HG03520 (cell line): ENCODE data around the gene TMEM132C.

ENCODE experiments used
- ATAC-seq: cut with Tn5 transposase; IDR thresholded peaks from one replicate; pipeline ENCODE4 v1.9.1; 2021; ENCODE audit warnings: mild to moderate bottlenecking, moderate library complexity; ENCODE audit not compliant: unreplicated experiment

TMEM132C gene

DNA sequence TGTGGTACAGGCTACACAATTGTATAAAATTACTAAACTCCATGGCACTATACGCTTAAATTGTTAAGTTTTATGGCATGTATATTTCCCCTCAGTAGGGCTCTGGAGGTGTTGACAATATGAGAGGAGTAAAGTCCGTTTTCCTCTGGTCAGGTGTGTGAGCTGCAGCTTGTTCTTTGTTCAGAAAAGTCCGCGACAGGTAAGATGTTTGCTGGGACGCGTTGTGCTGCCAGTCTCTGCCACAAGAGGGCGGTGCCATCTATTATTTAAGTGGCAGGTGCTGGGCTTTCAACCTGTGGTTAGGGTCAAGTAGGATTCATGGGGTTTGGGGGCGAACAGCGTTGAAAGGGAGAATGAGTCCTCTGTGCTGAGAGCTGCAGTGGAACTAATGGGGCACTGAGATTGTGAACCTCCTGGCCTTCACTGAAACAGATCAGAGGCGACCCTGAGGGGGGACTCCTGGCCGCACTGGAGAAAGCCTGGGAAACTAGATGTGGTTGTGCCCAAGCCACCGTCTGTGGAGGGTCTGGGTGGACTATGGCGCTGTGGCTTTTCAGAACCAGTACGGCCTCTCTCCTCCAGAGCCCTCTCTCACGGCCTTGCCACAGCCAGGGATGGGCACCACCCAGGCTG, 377.8 kb downstream of the TMEM132C start:
- ATAC-seq = no peak

DNA sequence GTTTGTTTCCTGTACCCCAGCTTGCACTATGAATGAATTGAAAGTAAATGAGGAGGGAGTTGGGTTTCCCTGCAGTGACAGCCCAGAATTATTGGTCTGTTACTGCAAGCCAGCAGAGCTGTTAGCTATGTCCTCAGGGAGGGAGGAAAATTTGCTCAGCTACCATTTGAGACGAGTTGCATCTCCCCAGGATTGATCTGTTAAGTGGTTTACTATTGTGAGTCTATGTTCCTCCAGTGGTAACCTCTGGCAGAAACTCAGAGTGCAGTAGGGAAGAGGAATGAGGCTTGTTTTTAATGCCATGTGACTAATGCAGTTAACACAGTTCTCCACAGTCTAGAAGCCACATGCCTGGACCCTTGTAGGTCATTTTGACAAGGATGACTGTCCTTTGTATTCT, 382.9 kb downstream of the TMEM132C start:
- ATAC-seq = no peak

DNA sequence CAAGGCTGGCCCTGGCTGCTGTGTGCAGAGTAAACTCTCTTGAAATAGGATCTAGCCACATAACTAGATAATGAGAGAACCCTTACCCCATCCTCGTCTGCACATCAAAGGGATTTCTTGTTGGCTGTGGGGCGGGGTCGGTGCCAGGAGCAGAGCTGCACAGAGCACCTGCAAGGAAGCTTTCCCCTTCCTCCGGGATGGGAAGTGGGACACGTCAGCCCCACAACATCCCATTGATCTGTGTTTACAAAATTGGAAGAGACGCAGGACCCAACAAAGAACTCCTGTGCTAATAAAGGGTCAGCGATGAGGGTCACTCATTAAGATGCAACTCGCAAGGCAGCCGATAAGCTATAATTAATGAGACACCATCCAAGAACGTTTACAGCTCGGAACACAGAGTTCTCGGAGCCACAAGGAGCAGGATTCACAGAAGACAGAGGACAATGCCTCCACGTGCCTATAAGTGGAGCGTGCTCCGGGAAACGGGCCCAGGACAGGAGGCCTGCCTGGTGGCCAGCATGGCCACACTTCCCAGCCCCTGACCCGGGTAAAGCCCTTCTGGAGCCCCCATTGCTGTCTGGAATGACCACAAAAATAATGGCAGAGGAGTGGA, 385.3 kb downstream of the TMEM132C start:
- ATAC-seq = no peak

DNA sequence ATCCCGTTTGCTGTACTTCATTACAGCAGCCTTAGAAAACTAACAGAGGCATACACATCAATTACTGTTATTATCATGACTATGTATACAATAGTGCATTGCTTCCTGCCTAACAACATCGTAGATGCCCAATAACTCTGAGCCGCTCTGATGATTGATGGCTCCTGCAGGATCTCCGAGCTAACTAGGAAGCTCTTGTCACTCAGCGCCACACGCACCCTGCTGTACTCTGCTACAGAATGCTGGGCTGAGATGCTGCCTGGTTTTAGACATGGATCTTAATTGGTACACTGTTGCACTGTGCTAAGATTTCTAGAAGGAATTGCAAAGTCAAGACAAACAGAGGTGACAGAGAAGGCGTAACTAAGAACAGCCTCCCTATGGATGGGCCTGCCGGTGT, 387.5 kb downstream of the TMEM132C start:
- no peak for ATAC-seq

DNA sequence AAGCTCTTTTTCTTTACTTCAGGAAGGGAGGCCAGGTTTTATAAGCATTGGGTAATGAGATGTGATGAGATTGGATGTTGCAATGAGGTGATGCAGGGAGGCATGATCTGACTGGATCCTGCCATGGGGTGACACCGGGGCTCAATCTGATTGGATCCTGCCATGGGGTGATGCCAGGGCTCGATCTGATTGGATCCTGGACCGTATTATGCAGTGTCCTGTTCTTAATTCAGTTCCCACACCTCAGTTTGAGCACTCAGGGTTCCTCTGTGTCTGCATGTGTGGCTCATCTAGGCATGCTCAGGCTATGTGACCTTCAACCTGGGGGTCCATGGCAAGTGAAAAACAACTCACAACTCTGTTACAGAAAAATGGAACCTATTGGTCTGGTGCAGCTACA, 390.4 kb downstream of the TMEM132C start:
- ATAC-seq = no peak

DNA sequence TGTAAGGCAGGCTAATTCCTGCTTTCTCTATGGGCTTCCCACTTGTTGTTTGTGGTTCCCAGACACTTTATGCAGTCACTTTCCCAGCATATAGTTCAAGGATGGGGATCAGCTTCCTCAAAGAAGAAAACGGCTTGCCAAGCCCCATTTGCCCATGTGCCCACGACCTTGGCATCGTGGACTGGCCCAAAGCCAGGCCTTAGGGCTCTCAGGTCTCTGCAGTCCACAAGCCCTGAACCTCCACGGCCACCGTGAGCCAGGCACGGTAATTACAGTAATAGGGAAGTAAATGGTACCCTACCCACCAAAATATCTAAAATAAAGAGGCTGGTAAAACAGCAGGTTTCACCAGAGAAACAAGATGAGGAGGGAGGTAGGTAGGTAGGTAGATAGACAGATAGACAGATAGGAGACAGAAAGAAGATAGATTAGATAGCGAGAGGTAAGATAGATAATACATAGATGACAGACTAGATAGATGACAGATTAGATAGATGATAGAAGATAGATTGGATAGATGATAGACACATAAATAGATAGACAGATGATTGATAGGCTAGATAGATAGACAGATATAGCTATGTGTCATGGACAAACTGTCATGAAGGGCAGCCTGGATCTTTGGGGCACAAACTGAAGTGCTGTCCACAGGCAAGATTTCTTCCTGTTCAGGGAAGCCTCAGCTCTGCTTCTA, 393.7 kb downstream of the TMEM132C start:
- ATAC-seq = no peak

DNA sequence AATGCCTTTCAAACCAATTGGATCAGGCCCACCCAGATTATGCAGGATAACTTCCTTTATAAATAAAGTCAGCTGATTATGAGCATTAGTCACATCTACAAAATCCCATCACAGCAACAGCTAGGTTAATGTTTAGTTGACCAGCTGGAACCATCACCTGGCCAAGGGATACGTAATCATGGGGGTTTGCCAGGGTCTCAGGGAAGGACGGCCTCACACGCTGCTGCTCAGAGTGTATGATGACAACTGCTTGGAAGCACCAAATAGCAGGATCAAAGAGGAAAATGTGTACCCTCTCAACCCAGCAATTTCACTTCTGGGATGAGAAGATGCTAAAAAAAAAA, 394.2 kb downstream of the TMEM132C start:
- ATAC-seq = no peak

DNA sequence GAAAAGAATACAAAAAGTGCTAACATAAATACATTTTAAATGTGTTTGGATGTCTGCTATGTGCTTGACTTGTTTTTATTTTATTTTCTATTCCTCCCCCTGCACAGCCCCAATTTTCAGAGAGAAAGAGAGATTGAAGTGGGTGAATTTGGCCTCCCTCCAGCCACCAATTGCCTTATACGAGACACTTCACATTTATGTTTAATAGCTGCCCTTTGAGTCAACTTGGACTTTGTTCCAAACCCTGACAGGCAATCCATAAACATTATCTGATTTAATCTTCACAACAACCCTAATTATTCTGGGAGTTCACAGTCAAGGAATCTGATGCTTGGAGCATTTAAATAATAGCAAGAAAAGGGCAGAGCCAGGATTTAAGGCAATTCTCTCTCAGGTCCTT, 395.1 kb downstream of the TMEM132C start:
- ATAC-seq = no peak

DNA sequence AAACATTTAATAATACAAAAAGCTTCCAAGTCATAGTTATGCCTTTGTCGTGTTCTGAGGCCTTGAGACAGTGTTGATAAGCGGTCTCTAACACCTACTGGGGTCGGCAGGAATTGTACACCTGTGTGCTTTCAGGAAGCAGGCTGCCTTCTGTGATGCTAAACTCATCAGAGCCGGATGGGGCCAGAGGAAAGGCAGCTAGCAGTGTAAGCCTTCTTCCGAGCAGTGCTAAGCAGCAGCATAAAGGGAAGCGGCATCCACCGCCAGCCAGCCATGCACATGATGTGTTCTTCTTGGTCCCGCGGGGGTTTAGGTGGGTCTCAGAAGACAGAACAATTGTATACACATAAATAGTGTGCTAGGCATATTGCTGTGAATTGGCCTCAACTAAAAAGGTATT, 397.5 kb downstream of the TMEM132C start:
- ATAC-seq = no peak

DNA sequence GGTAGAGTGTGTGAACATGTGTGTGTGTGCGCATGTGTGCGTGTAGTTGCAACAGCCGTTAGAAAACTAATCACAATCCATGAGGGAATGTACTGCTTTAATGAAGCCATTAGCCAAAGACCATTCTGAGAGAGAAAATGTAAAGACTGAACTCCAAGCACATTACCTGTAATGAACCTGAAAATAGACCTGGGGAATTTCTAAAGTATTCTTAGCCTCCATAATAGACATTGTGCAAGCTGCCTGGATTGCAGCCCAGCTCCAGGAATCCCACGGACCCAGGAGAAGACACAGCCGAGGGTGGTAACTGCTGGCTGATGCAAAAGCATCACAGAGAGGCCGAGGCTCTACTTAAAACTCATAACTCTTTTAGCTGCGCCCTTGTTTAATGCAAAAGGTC, 400.2 kb downstream of the TMEM132C start:
- no peak for ATAC-seq

DNA sequence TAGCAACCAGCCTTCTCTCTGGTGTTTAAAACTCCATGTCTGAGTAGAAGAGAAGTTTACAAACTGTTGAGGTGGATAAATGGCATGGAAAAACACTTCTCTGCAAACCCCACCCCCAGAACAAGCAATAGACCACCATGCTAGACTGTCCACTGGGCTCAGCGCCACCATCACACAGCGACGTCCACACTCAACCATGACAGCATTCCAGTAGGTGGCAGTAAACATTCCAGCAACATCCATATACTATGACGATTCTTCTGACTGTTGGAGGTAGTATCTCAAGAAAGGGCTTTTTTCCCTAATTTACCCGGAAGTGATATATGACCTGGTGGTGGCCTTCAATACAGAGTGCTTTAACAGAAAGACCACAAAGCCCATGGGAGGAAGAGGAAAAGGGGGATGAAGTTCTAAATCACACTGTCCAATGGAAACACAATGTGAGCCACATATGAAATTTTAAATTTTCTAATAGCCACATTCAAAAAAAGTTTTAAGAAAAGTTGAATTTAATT, 404.6 kb downstream of the TMEM132C start:
- ATAC-seq = no peak

DNA sequence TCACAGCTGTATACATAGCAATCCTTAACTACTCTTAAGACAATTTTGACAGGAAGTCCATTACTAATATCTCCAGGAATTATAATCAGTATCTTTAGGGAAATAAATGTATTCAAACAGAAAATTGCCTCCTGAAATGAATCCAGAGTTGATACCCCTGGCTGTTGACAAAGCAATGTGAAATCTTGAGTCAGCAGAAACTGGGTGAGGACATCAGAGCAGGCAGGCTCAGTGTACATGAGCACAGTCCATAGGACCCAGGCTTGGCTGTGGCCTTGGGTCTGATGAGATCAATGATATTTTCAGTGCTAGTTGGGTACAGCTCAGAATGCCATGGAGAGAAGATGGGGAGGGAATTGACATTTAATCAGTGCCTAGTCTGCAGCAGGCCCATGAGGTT, 405.5 kb downstream of the TMEM132C start:
- no peak for ATAC-seq

DNA sequence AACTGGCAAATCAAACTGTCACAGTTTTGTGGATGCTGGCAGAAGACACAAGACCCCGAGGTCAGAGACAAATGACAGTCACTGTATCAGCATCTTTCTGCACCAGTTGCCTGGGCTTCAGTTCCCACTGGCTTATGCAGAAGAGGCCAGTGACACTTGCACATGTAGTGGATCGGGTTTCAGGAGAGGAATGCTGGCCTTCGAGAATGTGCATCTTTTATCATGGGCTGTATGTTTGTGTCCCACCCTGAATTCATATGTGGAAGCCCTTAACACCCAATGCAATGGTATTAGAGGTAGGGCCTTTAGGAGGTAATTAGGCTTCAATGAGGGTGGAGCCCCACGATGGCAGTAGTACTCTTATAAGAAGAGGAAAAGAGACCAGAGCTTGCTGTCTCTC, 405.9 kb downstream of the TMEM132C start:
- no peak for ATAC-seq

DNA sequence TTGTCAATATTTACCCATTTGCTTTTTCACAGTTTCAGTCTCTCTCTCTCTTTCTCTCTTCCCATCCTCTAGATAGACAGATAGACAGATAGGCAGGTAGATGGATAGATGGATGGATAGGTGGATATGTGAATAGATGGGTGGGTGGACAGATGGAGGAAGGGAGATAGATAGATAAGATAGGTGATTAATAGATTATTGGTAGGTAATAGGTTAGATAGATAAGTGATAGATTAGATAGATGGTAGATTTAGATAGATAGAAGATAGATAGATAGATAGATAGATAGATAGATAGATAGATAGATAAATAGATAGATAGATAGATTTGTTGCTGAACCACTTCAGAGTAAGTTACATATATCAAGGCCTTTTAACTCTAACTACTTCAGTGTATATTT, 408.6 kb downstream of the TMEM132C start:
- ATAC-seq = no peak

DNA sequence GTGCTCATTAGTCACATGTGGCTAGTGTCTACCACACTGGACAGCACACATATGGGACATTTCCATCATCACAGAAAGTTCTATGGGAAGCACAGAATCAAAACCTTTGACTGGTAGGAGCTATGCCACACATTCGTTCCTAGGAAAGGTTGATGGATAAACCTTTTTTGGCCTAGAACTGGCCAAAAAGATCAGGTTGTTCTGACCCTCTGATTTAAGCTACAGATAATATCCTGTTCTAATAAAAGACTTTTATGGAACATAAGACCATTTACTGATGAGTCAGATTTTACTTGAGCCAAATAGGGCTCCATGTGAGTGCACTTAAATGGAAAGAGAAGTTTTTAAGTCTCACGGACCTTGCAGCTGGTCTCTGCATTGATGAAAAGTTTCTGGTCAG, 413.6 kb downstream of the TMEM132C start:
- no peak for ATAC-seq

DNA sequence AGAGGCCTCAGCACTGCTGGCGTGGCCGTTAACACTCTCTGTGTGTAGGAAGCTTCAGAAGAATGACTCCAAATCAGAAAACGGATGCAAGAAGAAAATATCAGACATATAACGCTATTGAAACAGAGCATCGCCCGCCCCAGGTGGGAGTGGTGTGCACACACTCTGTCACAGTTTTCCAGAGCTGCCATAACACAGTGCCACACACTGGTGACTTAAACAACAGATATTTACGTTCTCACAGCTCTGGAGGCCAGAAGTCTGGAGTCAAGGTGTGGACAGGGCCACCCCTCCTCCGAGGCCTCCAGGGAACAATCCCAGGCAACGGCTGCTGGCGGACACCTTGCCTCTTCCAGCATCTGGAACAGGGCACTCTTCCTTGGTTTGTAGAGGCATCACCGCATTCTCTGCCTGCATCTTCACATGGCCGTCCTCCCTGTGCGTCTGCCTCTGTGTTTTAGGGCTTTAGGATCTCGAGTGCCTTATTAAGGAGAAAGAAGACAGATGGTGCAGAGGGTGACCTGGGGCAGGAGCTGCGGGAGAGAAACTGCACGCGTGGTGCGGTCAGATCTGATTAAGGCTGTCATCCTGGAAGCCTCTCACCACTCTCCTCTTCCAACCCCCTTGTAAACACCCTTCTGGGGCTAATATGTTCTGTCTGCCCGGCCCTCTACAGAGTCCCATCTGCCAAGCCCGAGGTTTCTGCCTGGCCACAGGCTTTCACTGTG, 415.7 kb downstream of the TMEM132C start:
- no peak for ATAC-seq

DNA sequence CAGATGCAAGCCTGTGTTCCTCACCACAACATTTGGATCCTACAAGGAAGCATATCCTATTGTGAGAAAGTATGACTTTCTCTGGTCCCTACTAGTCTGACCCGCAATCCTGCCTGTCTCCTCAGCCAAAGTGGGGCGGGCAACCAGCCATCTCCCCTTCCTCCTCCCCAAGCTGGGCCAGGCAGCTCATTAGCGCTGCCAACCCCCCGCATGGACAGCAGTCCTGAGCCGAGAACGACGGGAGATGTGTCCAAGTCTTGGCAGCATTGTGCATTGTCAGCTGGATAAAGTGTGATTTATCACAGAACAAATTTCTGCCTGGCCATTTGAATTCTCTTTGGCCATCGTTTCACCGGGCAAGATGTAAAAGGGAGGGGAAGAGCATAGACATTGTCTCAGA, 417.4 kb downstream of the TMEM132C start:
- ATAC-seq = no peak

DNA sequence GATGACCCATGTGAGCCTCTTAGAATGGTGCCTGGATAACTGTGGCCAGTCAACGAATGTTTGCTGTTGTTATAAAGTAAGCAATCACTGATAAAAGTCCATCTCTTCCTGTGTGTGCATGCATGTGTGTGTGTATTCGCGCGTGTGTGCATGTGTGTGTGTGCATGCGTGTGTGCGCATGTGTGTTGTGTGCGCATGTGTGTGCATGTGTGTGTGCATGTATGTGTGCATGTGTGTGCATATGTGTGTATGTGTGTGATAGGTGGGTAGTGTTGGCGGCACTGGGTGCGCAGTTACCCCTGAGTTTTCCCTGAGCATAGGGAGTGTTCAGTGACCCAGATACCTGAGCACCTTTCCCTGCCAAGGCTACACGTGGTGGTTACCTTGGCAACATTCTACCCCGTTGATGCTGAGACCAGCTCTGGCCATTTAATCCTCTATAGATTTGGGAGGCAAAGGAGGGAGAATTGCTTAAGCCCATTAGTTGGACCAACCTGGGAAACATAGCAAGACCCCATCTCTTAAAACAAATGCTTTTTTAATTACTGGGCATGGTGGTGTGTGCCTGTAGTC, 419.0 kb downstream of the TMEM132C start:
- no peak for ATAC-seq

DNA sequence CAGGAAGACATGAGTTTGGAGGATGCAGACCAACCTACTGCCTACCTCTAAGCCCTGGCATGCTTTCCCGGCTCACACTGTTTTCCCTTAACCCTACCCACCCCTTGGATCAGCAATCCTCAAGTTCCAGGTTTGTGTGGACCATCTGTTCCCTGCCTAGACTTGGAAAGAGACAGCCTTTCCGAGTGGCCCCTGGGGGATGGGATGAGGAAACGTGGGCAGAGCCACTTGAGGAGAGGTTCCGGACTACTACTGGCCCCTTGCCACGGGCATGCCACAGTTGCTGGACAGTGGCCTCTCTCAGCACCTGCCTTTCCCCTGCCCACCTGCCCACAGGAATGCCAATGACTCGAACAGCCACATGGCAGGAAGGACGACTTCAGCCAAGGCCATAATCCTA, 420.9 kb downstream of the TMEM132C start:
- no peak for ATAC-seq

DNA sequence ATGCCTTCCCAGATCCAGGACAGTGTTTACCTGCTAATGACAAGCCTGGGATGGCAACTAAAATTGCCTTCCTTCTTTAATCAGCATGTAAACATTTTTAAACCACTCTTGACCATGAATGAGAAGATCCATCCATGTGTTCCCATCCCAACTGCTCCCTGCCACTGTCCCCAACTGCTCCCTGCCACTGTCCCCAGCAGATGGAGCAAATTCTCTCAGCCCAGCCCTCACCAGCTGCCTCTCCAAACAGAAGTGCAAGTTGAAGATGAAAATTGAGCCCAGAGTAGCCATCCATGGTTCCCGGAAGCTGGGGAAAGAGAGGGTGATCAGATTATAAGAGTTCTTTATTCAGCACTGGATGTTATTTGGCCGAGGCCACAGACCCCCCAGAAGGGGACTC, 423.7 kb downstream of the TMEM132C start:
- ATAC-seq = no peak

DNA sequence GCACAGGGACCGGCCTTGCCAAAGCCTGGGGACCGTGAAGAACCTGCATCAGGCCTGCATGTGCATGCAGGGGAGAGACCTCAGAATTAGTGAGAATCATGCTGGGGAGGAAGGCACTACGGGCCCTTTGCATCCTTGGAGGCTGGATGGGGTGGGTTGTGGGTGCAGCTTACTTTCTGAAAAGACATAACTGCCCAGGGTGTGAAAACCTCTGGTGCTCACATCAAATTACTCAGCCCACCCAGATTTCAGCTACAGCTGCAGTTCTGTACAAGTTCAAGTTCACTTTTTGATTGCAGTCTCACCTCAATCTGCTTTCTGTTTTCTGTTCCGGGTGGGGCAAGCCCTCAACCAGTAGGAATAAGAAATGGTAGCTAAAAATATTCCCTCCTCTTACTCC, 426.1 kb downstream of the TMEM132C start:
- no peak for ATAC-seq
